Measurements from ENCODE around the gene SGMS1.

Gene SGMS1

GRCh38 chr10:50335397-50335796 lies 288.4 kb downstream of the SGMS1 start:
- H3K4me3 ChIP-seq (ENCODE audit: low read depth, low read length) = no peak overlapping the region
- no peak for DNase-seq (ENCODE audit: low read depth)
- TF ChIP-seq, protein P1, sequence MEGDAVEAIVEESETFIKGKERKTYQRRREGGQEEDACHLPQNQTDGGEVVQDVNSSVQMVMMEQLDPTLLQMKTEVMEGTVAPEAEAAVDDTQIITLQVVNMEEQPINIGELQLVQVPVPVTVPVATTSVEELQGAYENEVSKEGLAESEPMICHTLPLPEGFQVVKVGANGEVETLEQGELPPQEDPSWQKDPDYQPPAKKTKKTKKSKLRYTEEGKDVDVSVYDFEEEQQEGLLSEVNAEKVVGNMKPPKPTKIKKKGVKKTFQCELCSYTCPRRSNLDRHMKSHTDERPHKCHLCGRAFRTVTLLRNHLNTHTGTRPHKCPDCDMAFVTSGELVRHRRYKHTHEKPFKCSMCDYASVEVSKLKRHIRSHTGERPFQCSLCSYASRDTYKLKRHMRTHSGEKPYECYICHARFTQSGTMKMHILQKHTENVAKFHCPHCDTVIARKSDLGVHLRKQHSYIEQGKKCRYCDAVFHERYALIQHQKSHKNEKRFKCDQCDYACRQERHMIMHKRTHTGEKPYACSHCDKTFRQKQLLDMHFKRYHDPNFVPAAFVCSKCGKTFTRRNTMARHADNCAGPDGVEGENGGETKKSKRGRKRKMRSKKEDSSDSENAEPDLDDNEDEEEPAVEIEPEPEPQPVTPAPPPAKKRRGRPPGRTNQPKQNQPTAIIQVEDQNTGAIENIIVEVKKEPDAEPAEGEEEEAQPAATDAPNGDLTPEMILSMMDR (conservative IDR thresholded peaks at IDR 0.05; ENCODE audit: low read depth, low read length) = no peak

DNA sequence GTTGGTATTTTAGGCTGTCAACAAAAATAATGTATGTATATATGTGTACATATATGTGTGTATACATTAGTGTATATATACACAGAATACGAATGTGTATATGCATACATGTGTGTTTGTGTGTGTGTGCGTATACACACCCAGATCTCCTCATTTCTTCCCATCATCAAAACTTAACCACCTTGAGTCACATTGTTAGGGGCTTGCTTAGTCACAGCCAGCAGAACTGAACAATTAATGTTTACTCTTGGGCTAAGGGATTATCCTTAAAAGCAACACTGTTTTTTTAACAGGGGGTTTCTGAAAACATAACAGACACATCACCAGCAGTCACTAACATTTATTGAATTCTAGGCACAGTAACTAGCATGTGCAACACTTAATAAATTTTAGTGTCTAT lies 289.5 kb downstream of the SGMS1 start:
- no peak overlapping the region for H3K4me3 ChIP-seq (ENCODE audit: low read depth, low read length)
- TF ChIP-seq, protein P1 (conservative IDR thresholded peaks at IDR 0.05; ENCODE audit: low read depth, low read length) = no peak
- no peak for DNase-seq (ENCODE audit: low read depth)

DNA sequence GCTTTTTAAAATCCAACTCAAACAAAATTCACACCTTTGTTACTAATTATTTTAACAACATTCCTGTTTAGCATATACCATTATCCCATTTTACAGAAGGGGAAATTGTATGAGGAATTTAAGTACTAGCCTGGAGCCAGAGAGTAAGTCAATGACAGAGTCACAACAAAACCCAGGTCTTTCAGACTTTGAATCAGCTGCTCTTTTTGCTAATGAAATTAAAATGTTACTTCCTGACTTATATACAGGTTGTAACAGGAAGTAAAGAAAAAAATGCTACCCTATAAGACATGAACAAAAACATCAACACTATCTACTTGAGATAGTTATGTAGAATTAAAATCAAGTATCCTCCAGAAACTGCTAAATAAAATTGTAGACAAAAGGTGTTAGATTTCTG lies 289.9 kb downstream of the SGMS1 start:
- TF ChIP-seq, protein P1 (conservative IDR thresholded peaks at IDR 0.05; ENCODE audit: low read depth, low read length) = no peak
- DNase-seq (ENCODE audit: low read depth) = no peak
- H3K4me3 ChIP-seq (ENCODE audit: low read depth, low read length) = no peak overlapping the region

GRCh38 chr10:50332108-50332842 lies 291.5 kb downstream of the SGMS1 start:
- TF ChIP-seq, protein P1 (conservative IDR thresholded peaks at IDR 0.05; ENCODE audit: low read depth, low read length) = no peak
- DNase-seq (ENCODE audit: low read depth) = no peak
- no peak overlapping the region for H3K4me3 ChIP-seq (ENCODE audit: low read depth, low read length)

- no peak for DNase-seq (ENCODE audit: low read depth)
- TF ChIP-seq, protein P1 (conservative IDR thresholded peaks at IDR 0.05; ENCODE audit: low read depth, low read length) = no peak
- no peak overlapping the region for H3K4me3 ChIP-seq (ENCODE audit: low read depth, low read length)
Observed at GRCh38 chr10:50331486-50331885, 292.3 kb downstream of the SGMS1 start.

- no peak overlapping the region for H3K4me3 ChIP-seq (ENCODE audit: low read depth, low read length)
- peak; percentile 85 for DNase-seq (ENCODE audit: low read depth)
- TF ChIP-seq, protein P1 (conservative IDR thresholded peaks at IDR 0.05; ENCODE audit: low read depth, low read length) = no peak
Observed at GRCh38 chr10:50326757-50327701, 296.7 kb downstream of the SGMS1 start.
